Calu3 (cell line): ENCODE data around the gene KCNJ5. TPM values are rescaled to one million over a fixed set of nuclear protein-coding genes. Genes with fewer than 3 reads are reported as not detected.

Source experiments
- Bru-seq: library from RNA; stranded (reverse); fragments of 400-500 nt; gene quantifications from one replicate; lab custom pipeline; 2021; lab: Mats Ljungman, UMichigan
- BruChase-seq, 2 experiments: library from RNA; stranded (reverse); fragments of 400-500 nt; gene quantifications; one replicate each; lab custom pipeline; 2021; lab: Mats Ljungman, UMichigan
- BruUV-seq: library from RNA; stranded (reverse); fragments of 400-500 nt; replicated peaks from 2 replicates; lab custom pipeline; 2021; lab: Mats Ljungman, UMichigan
- CTCF ChIA-PET: fragments of 300-600 bp; sonication (Branson Sonifier 250); formaldehyde crosslinking; loops from one replicate; lab custom pipeline; 2022; ENCODE audit warnings: antibody characterized with exemption; lab: Charles Lee
- DNase-seq: peaks from one replicate; pipeline ENCODE4 v3.0.0; 2022
- H3K27ac Mint-ChIP-seq: one replicate; pipeline ENCODE4 v1.8.0; 2022; ENCODE audit warnings: mixed read lengths; ENCODE audit not compliant: unreplicated experiment
- H3K27me3 Mint-ChIP-seq: one replicate; pipeline ENCODE4 v1.8.0; 2022; ENCODE audit warnings: mixed read lengths; ENCODE audit not compliant: unreplicated experiment
- H3K36me3 Mint-ChIP-seq: one replicate; pipeline ENCODE4 v1.8.0; 2022; ENCODE audit warnings: mild to moderate bottlenecking, moderate library complexity, mixed read lengths; ENCODE audit not compliant: insufficient read depth, unreplicated experiment
- H3K4me1 Mint-ChIP-seq: one replicate; pipeline ENCODE4 v1.8.0; 2022; ENCODE audit warnings: mild to moderate bottlenecking, low read depth, mixed read lengths; ENCODE audit not compliant: unreplicated experiment
- H3K4me3 Mint-ChIP-seq: one replicate; pipeline ENCODE4 v1.8.0; 2022; ENCODE audit warnings: mild to moderate bottlenecking, low read depth, moderate library complexity, mixed read lengths; ENCODE audit not compliant: unreplicated experiment
- H3K9me3 Mint-ChIP-seq: one replicate; pipeline ENCODE4 v1.8.0; 2022; ENCODE audit warnings: low read depth, mixed read lengths; ENCODE audit not compliant: unreplicated experiment
- CTCF ChIP-seq: fragments of 200-600 bp; IDR thresholded peaks from one replicate; pipeline ENCODE4 v1.8.0; 2022; ENCODE audit warnings: antibody characterized with exemption; ENCODE audit not compliant: unreplicated experiment
- intact Hi-C: fragments of 100-400 bp; cut with micrococcal nuclease; formaldehyde crosslinking; loops from one replicate; pipeline ENCODE4 v1.10.0; 2022; ENCODE audit not compliant: unreplicated experiment
- long read RNA-seq: library from polyadenylated mRNA; stranded (forward); transcript quantifications from one replicate; pipeline ENCODE4 v2.0.0, GENCODE V29; 2022
- total RNA-seq: library from RNA; stranded (reverse); gene quantifications from 2 replicates; pipeline ENCODE4 v1.2.3, GENCODE V29; 2022

The KCNJ5 gene
- total RNA-seq (not detected in 2 replicates), Bru-seq, nascent RNA (not detected), BruChase-seq, experiment 1, labeled RNA remaining after a 6-hour chase (percentile 3 among the genes with signal in this experiment), BruChase-seq, experiment 2, labeled RNA remaining after a 2-hour chase (not detected)
- long read RNA-seq, result 0 reads

GRCh38 chr11:128890543-128891368 lies at the start of gene KCNJ5:
TSS of gene KCNJ5 (plus strand) at chr11:128891356. CDS start at chr11:128911274, 19,918 bp downstream.
- no peaks in the 10 kb centered on the region for H3K9me3 Mint-ChIP-seq
- peaks cover 10% of the 10 kb centered on the region for H3K4me1 Mint-ChIP-seq
- peaks cover 14% of the 10 kb centered on the region for H3K27me3 Mint-ChIP-seq
- no peak within 1 kb of the TSS for H3K27ac Mint-ChIP-seq
- H3K4me3 Mint-ChIP-seq, result peak within 1 kb of the TSS; percentile 72
- H3K36me3 Mint-ChIP-seq, result peaks cover 6% of the 10 kb centered on the region
- CTCF ChIA-PET, result interaction anchor here (1.0 to 1.1 kb wide), 2 partner anchors 16 to 66 kb away, joined by 3 to 5 read pairs; no protein-coding TSS in a partner anchor
- peak; percentile 35 for DNase-seq
- TF ChIP-seq CTCF, result no peak
- BruUV-seq, result no TSS peak
- intact Hi-C loops, result loop anchor here (1.0 kb wide), 1 partner anchor 19 kb away; no protein-coding TSS in a partner anchor

GRCh38 chr11:128841461-128842072 lies 49.6 kb upstream of the KCNJ5 start:
- Mint-ChIP-seq H3K4me3 (no peak overlapping the region), H3K9me3 (no peaks in the 10 kb centered on the region), H3K27me3 (peaks cover 2% of the 10 kb centered on the region), H3K4me1 (no peaks in the 10 kb centered on the region), H3K36me3 (no peaks in the 10 kb centered on the region), H3K27ac (no peak overlapping the region)
- no peak for TF ChIP-seq CTCF
- no peak for DNase-seq
- CTCF ChIA-PET, result no interaction called here
- BruUV-seq, result no TSS peak
- intact Hi-C loops, result no loop called here

- Mint-ChIP-seq H3K4me3 (no peak overlapping the region), H3K9me3 (no peaks in the 10 kb centered on the region), H3K36me3 (no peaks in the 10 kb centered on the region), H3K4me1 (no peaks in the 10 kb centered on the region), H3K27ac (no peak overlapping the region), H3K27me3 (peaks cover 11% of the 10 kb centered on the region)
- intact Hi-C loops, result no loop called here
- CTCF ChIA-PET, result no interaction called here
- BruUV-seq, result no TSS peak
- TF ChIP-seq CTCF, result no peak
- DNase-seq, result no peak
Measured at GRCh38 chr11:128843198-128843785, 47.9 kb upstream of the KCNJ5 start.

- BruUV-seq, result no TSS peak
- Mint-ChIP-seq H3K4me3 (no peak overlapping the region), H3K9me3 (no peaks in the 10 kb centered on the region), H3K36me3 (no peaks in the 10 kb centered on the region), H3K27ac (no peak overlapping the region), H3K4me1 (no peaks in the 10 kb centered on the region), H3K27me3 (peaks cover 11% of the 10 kb centered on the region)
- intact Hi-C loops, result no loop called here
- no peak for DNase-seq
- CTCF ChIA-PET, result no interaction called here
- no peak for TF ChIP-seq CTCF
Measured at GRCh38 chr11:128845334-128845780, 45.8 kb upstream of the KCNJ5 start.
